AG04449 (cell line): Measurements from ENCODE around the gene BUB1B.

Experiments
- CTCF ChIA-PET: fragments of 350-600 bp; formaldehyde crosslinking; extraction: SDS; loops from one replicate; lab custom pipeline; 2021; ENCODE audit warnings: antibody characterized with exemption; lab: Yijun Ruan, JAX
- POLR2A ChIA-PET: fragments of 400-600, 350-600 bp; formaldehyde crosslinking; extraction: SDS; loops from one replicate; lab custom pipeline; 2020; ENCODE audit warnings: antibody characterized with exemption, inconsistent platforms; lab: Yijun Ruan, JAX
- DNase-seq: peaks from one replicate; pipeline ENCODE4 v3.0.0-alpha.2; 2010; ENCODE audit warnings: low read depth, low spot score
- H3K4me3 ChIP-seq: 2 replicates; pipeline ENCODE4 v1.5.1; 2011; ENCODE audit warnings: low read depth, mild to moderate bottlenecking, control low read depth, low read length
- TF ChIP-seq, protein P1 (sequence below): IDR thresholded peaks from one replicate; pipeline ENCODE4 v1.5.1; 2011; ENCODE audit warnings: mild to moderate bottlenecking, moderate library complexity, low read length, control low read depth, inconsistent platforms; ENCODE audit not compliant: insufficient read depth; ENCODE audit errors: missing control alignments

The BUB1B gene

DNA sequence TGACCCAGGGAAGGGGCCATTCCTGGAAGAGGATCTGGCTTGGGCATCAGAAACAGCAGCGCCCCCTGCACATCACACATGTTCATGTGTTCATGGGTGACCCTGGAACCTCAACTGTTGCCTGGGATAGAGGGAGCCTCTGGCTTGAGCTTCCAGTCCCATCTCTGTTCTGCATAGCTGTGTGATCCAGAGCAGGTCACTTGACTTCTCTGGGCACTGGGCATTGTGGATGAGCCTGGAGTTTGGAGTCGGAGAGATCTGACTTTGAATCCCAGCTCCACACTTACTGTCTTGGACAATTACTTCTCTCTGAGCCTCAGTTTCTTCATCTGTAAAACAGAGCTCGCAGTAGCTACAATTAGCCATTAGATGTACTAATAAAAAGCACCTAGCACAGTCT is 93.6 kb downstream of the BUB1B start:
- TF ChIP-seq, protein P1, sequence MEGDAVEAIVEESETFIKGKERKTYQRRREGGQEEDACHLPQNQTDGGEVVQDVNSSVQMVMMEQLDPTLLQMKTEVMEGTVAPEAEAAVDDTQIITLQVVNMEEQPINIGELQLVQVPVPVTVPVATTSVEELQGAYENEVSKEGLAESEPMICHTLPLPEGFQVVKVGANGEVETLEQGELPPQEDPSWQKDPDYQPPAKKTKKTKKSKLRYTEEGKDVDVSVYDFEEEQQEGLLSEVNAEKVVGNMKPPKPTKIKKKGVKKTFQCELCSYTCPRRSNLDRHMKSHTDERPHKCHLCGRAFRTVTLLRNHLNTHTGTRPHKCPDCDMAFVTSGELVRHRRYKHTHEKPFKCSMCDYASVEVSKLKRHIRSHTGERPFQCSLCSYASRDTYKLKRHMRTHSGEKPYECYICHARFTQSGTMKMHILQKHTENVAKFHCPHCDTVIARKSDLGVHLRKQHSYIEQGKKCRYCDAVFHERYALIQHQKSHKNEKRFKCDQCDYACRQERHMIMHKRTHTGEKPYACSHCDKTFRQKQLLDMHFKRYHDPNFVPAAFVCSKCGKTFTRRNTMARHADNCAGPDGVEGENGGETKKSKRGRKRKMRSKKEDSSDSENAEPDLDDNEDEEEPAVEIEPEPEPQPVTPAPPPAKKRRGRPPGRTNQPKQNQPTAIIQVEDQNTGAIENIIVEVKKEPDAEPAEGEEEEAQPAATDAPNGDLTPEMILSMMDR: no peak
- no peak for DNase-seq
- POLR2A ChIA-PET: no interaction called here
- CTCF ChIA-PET: interaction anchor here (0.8 to 19.1 kb wide), 8 partner anchors 9 to 37 kb away, joined by 3 to 419 read pairs (median 5); partner anchors contain the start of gene PAK6
- no peak overlapping the region for H3K4me3 ChIP-seq

DNA sequence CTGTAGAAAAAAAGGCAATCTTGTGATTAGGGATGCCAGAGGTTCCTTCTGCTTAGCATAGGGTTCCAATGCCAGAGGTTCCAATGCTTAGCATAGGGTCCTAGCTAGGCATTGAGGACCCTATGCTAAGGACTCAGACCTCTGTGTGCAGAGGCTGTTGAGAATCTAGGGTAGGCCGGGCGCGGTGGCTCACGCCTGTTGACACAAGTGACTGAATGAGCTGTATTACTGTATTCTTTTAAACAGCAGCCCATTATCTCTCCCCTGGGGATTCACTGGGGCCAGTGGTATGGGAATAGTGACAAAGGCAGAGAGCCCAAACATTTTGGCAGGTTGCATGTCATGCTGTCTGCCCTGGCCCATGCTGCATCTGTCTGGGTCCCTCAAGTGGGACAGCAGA is 94.2 kb downstream of the BUB1B start:
- POLR2A ChIA-PET: no interaction called here
- CTCF ChIA-PET: interaction anchor here (0.8 to 19.1 kb wide), 7 partner anchors 9 to 37 kb away, joined by 3 to 419 read pairs (median 6); partner anchors contain the start of gene PAK6
- H3K4me3 ChIP-seq: no peak overlapping the region
- no peak for DNase-seq
- TF ChIP-seq, protein P1: no peak

DNA sequence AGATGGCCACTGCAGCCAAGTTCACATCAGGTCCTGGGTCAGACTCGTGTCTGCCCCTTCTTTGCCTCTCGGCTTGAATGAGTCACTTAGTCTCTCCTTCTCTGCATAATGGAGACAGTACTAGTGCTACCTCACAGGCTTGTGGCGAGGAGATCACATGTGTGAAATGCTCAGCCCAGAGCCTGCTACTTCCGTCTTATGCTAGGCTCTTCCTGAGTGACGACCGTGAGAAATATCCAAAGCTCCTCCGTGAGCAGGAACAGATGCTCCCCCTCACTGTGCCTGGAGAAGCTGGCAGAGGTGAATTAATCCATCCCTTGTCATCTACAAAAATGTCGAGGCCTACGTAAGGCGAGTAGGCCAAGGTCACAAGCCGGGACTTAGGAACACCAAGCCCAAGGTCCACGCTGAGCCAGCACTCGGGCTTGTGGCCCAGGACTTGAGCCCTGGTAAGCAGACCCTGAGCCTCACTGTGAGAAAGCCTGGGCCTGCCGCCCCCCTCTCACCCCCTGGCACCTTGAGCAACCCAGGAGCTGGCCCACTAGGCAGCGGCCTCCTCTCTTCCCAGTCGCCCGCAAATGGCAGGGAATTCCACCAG is 95.9 kb downstream of the BUB1B start:
- CTCF ChIA-PET: interaction anchor here (1.0 to 19.1 kb wide), 3 partner anchors 19 to 63 kb away, joined by 3 to 419 read pairs (median 21); no protein-coding TSS in a partner anchor
- TF ChIP-seq, protein P1: no peak
- POLR2A ChIA-PET: no interaction called here
- no peak overlapping the region for H3K4me3 ChIP-seq
- peak; percentile 51 for DNase-seq

DNA sequence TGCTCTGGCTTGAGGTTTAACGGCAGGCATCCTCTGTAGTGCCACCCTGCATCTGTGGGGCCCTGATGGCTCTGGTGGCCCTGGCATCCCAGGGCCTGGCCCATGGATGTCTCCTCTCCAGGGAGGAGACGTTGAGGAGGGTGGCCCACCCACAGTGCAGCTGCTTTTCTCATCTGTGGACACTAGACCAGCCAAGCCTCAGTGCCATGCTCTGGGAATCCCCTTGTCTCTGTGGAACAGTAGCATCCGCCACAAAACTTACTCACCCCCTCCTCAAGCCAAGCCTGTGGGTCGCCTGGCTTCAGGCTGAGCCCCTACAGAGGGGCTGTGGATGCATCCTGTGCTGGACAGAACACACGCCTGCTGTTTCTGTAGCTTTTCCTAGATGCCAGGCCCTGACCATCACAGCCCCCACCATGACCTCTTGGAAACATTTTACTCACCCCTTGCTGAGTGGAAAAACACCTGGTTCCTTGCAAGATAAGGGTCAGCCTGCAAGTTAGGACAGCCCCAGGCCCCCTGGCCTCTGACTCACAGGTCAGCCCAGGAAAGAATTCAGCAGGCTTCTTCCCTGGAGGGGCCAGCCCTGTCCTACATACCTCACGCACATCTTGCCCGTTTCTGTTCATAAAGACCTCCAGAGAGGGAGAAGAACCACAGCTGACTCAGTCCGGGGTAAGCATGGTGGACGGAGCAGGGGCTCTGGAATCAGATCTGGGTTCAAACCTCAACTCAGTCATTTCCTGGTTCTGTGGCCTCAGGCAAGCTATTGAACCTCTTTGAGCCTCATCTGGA is 97.0 kb downstream of the BUB1B start:
- no peak for DNase-seq
- ChIA-PET CTCF (interaction anchor here (1.2 to 19.1 kb wide), 3 partner anchors 8 to 40 kb away, joined by 3 to 419 read pairs (median 21); no protein-coding TSS in a partner anchor), POLR2A (no interaction called here)
- TF ChIP-seq, protein P1: no peak
- H3K4me3 ChIP-seq: no peak overlapping the region

DNA sequence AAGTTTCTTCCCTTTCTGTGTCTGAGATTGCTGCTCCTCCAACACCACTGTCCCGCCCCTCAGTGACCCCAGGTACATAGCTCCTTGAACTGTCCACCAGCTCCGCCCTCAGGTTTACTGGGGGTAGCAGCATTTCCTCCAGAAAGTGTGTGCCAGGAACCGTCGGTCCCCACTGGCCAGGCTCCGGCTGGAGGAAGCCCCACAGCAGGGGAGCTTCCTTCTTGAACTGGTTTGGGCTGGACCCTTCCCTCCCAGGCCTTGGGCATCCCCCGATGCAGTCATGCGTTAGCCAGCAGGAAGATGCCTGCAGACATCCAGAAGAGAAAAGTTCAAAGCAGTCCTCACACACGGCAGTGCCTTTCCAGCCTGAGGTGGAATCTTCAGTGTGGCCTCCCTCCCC is 97.7 kb downstream of the BUB1B start:
- DNase-seq: no peak
- no peak overlapping the region for H3K4me3 ChIP-seq
- CTCF ChIA-PET: interaction anchor here (1.2 to 19.1 kb wide), 3 partner anchors 9 to 41 kb away, joined by 3 to 419 read pairs (median 21); no protein-coding TSS in a partner anchor
- TF ChIP-seq, protein P1: no peak
- POLR2A ChIA-PET: no interaction called here

DNA sequence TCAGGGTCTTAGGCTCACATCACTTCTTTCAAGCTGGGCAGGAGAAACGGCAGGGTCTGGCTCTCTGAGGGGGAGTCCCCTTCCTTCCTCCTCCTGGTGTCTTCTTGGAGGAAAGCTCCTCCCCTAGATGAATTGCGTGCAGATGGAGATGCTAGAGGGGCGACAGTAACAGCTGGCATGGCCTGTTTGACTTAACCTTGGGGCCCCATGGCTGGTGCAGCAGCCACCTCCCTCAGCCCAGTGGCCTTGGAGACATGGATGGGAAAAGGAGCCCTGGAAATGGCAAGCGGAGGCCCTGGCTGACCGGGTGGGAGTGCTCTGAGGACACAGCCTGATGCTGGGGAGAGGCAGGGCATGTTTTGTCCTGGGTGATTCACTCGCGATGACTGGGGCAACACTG is 98.2 kb downstream of the BUB1B start:
- H3K4me3 ChIP-seq: no peak overlapping the region
- ChIA-PET CTCF (interaction anchor here (1.2 to 19.1 kb wide), 3 partner anchors 9 to 41 kb away, joined by 3 to 419 read pairs (median 21); no protein-coding TSS in a partner anchor), POLR2A (no interaction called here)
- no peak for DNase-seq
- TF ChIP-seq, protein P1: no peak
